ENCODE measurements around the gene TMEM60. TPM values are rescaled to one million over a fixed set of nuclear protein-coding genes. Genes with fewer than 3 reads are reported as not detected.

Gene TMEM60
- total RNA-seq, 2 experiments from 2014 or later: 8.2 to 9.3 TPM

- CTCF ChIA-PET: no interaction called here
- POLR2A ChIA-PET: interaction anchor here (0.6 kb wide), 1 partner anchor 103 kb away, joined by 3 read pairs; no protein-coding TSS in a partner anchor
These were observed 14.7 kb downstream of the TMEM60 start for GRCh38 chr7:77783545-77783944.

GRCh38 chr7:77783111-77783510 is 15.1 kb downstream of the TMEM60 start:
- POLR2A ChIA-PET: interaction anchor here (0.6 kb wide), 1 partner anchor 103 kb away, joined by 3 read pairs; no protein-coding TSS in a partner anchor
- CTCF ChIA-PET: no interaction called here

GRCh38 chr7:77782383-77782782 is 15.9 kb downstream of the TMEM60 start:
- ChIA-PET CTCF (no interaction called here), POLR2A (no interaction called here)

GRCh38 chr7:77778535-77778934 is 19.7 kb downstream of the TMEM60 start:
- POLR2A ChIA-PET: no interaction called here
- CTCF ChIA-PET: interaction anchor here (1.5 kb wide), 1 partner anchor 20 kb away, joined by 4 read pairs; the partner anchor contains the start of genes PHTF2 and TMEM60

- POLR2A ChIA-PET: no interaction called here
- CTCF ChIA-PET: interaction anchor here (0.6 to 0.8 kb wide), 2 partner anchors 13 to 119 kb away, joined by 3 to 4 read pairs; no protein-coding TSS in a partner anchor
These were observed 26.3 kb downstream of the TMEM60 start for GRCh38 chr7:77771901-77772300.

GRCh38 chr7:77770316-77770715 is 27.9 kb downstream of the TMEM60 start:
- ChIA-PET POLR2A (no interaction called here), CTCF (no interaction called here)

GRCh38 chr7:77766801-77767605 is 31.2 kb downstream of the TMEM60 start:
- CTCF ChIA-PET: interaction anchor here (0.7 to 1.7 kb wide), 2 partner anchors 116 to 527 kb away, joined by 3 to 4 read pairs; no protein-coding TSS in a partner anchor

GRCh38 chr7:77765906-77766800 is 32.1 kb downstream of the TMEM60 start:
- ChIA-PET POLR2A (no interaction called here), CTCF (interaction anchor here (0.7 to 1.7 kb wide), 2 partner anchors 115 to 526 kb away, joined by 3 to 4 read pairs; no protein-coding TSS in a partner anchor)

More at GRCh38 chr7:77766801-77767605, 31.2 kb downstream of the TMEM60 start:
- POLR2A ChIA-PET: no interaction called here

GRCh38 chr7:77765481-77765880 is 32.8 kb downstream of the TMEM60 start:
- POLR2A ChIA-PET: no interaction called here
- CTCF ChIA-PET: interaction anchor here (1.7 kb wide), 1 partner anchor 114 kb away, joined by 4 read pairs; no protein-coding TSS in a partner anchor

- ChIA-PET CTCF (no interaction called here), POLR2A (interaction anchor here (0.5 kb wide), 1 partner anchor 255 kb away, joined by 3 read pairs; no protein-coding TSS in a partner anchor)
These were observed 37.3 kb downstream of the TMEM60 start for GRCh38 chr7:77760809-77761453.

- POLR2A ChIA-PET: no interaction called here
These were observed 38.8 kb downstream of the TMEM60 start for GRCh38 chr7:77759294-77759889.

GRCh38 chr7:77757589-77757988 is 40.6 kb downstream of the TMEM60 start:
- CTCF ChIA-PET: interaction anchor here (1.0 to 3.0 kb wide), 3 partner anchors 17 to 106 kb away, joined by 3 to 16 read pairs (median 4); no protein-coding TSS in a partner anchor
- POLR2A ChIA-PET: no interaction called here

More at GRCh38 chr7:77759294-77759889, 38.8 kb downstream of the TMEM60 start:
- CTCF ChIA-PET: interaction anchor here (0.6 to 1.6 kb wide), 11 partner anchors 12 to 131 kb away, joined by 3 to 9 read pairs (median 3); no protein-coding TSS in a partner anchor

- ChIA-PET CTCF (interaction anchor here (0.9 kb wide), 1 partner anchor 102 kb away, joined by 4 read pairs; no protein-coding TSS in a partner anchor), POLR2A (no interaction called here)
These were observed 45.1 kb downstream of the TMEM60 start for GRCh38 chr7:77753173-77753572.

- POLR2A ChIA-PET: no interaction called here
- CTCF ChIA-PET: no interaction called here
These were observed 46.2 kb downstream of the TMEM60 start for GRCh38 chr7:77752016-77752415.

- POLR2A ChIA-PET: no interaction called here
These were observed 50.5 kb downstream of the TMEM60 start for GRCh38 chr7:77747718-77748117.

GRCh38 chr7:77747178-77747577 is 51.1 kb downstream of the TMEM60 start:
- POLR2A ChIA-PET: no interaction called here

More at GRCh38 chr7:77747718-77748117, 50.5 kb downstream of the TMEM60 start:
- CTCF ChIA-PET: interaction anchor here (1.0 kb wide), 1 partner anchor 12 kb away, joined by 3 read pairs; no protein-coding TSS in a partner anchor

GRCh38 chr7:77746824-77747165 is 51.4 kb downstream of the TMEM60 start:
- CTCF ChIA-PET: interaction anchor here (0.6 to 1.0 kb wide), 2 partner anchors 13 to 107 kb away, joined by 3 read pairs; no protein-coding TSS in a partner anchor

More at GRCh38 chr7:77747178-77747577, 51.1 kb downstream of the TMEM60 start:
- CTCF ChIA-PET: interaction anchor here (1.0 kb wide), 1 partner anchor 13 kb away, joined by 3 read pairs; no protein-coding TSS in a partner anchor

GRCh38 chr7:77746164-77746823 is 51.9 kb downstream of the TMEM60 start:
- ChIA-PET CTCF (interaction anchor here (0.6 to 1.0 kb wide), 2 partner anchors 14 to 107 kb away, joined by 3 read pairs; no protein-coding TSS in a partner anchor), POLR2A (no interaction called here)

More at GRCh38 chr7:77746824-77747165, 51.4 kb downstream of the TMEM60 start:
- POLR2A ChIA-PET: no interaction called here

Measured in activated CD8-positive, alpha-beta memory T cell treated with anti-CD3 and anti-CD28 coated beads for 36 hours (primary cell).